Stimulated activated CD8-positive, alpha-beta memory T cell treated with anti-CD3 and anti-CD28 coated beads, Interleukin-12 subunit alpha, Interleukin-12 subunit beta, amount 100 ng/mL, for 24 hours (primary cell): ENCODE data around the gene RPS16.

ENCODE experiments used
- DNase-seq: peaks from one replicate; pipeline ENCODE4 v3.0.0-alpha.2; 2020; ENCODE audit errors: extremely low read depth

Gene RPS16

DNA sequence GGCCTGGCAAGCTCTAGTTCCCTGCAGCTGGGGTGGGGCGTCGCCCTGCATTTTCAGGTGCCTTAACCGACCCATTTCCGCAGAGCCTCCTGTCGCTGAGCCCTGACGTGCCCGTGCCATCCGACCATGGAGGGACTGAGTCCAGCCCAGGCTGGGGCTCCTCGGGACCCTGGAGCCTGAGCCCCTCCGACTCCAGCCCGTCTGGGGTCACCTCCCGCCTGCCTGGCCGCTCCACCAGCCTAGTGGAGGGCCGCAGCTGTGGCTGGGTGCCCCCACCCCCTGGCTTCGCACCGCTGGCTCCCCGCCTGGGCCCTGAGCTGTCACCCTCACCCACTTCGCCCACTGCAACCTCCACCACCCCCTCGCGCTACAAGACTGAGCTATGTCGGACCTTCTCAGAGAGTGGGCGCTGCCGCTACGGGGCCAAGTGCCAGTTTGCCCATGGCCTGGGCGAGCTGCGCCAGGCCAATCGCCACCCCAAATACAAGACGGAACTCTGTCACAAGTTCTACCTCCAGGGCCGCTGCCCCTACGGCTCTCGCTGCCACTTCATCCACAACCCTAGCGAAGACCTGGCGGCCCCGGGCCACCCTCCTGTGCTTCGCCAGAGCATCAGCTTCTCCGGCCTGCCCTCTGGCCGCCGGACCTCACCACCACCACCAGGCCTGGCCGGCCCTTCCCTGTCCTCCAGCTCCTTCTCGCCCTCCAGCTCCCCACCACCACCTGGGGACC, 27.9 kb downstream of the RPS16 start:
- DNase-seq, result no peak

DNA sequence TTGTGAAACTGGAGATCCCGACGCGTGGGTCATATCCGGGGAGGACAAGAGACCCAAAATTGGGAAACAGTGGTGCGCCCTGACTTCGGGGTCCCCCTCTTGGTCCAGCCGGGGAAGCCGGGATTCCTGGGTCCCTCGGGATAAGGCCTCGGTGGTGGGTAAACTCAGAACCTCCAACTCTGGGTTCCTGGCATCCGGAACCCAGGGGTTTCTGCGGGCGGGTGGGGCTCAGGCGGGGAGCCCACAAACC, 28.4 kb downstream of the RPS16 start:
- DNase-seq, result no peak

GRCh38 chr19:39406656-39407409, 28.9 kb downstream of the RPS16 start, which contains the start of gene ZFP36:
TSS of gene ZFP36 (plus strand) at chr19:39406847. CDS start at chr19:39406905, 58 bp downstream.
- DNase-seq, result peak; percentile 58

DNA sequence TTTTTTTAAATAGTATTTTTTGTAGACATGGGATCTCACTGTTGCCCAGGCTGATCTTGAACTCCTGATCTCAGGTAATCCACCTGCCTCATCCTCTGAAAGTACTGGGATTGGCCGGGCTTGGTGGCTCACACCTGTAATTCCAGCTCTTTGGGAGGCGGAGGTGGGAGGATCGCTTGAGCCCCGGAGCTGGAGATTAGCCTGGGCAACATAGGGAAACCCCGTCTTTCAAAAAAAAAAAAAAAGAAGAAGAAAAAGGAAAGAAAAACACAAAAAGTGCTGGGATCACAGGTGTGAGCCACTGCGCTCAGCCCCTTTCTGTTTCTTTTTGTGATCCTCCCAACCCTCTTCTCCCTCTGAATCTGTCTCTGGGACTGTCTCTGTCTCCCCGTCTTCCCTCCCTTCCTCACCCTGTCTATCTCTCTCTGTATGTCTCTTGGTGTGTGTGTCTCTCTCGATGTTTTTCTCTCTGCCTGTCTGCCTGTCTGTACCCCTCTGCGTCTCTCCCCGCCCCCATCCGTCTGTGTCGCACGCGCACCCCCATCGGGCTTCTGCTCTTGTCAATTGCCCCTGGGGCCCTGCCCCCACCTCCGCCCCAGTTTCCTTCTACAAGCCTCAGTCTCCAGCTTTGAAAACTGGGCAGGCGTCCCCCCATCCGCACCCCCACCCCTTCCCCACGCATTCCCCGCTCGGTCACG, 29.6 kb downstream of the RPS16 start:
- DNase-seq, result no peak

GRCh38 chr19:39405261-39405957, 30.3 kb downstream of the RPS16 start:
- no peak for DNase-seq

DNA sequence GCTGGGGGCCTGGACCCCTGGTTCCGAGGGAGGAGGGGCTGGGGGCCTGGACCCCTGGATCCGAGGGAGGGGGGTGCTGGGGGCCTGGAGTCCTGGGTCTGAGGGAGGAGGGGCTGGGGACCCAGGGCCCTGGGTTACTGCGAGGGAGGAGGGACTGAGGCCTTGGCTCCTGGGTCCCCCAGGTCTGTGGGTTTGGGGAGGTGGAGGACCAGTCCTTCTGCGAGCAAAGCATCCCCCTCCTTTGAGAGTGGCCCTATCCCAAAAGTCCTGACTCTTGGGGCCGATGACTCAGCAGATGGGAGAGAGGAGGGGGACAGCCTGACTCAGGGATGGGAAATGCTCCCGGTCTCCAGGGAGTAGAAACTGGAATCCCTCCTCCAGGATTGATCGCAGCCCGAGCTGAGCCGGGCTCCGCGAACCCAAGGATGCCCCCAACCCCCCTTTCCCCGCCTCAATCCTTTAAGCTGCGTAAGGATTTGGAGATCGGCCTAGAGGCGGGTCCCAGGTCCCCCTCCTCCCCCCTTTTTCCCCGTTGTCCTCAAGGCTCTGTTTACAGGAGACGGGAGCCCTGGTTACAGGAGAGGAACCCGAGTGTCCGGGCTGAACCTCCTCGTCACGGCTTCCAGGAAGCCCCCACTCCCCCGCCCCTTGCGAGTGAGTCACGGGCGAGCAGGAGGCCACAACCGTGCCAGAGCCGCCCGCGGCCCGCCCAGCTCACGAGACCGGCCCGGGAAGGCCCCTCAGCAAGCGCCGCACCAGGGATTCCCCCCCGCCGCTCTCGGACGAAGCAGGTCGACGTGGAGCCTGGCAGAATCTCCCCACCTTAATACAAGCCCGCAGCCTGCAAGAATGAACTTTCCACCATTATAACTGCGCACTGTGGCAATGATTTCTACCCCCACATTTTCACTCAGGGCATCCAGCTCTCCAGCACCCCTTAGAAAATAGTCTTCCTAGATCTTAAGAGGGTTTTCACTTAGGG, 32.1 kb downstream of the RPS16 start:
- peak; percentile 91 for DNase-seq

GRCh38 chr19:39402346-39403300, 33.1 kb downstream of the RPS16 start:
- peak; percentile 69 for DNase-seq

DNA sequence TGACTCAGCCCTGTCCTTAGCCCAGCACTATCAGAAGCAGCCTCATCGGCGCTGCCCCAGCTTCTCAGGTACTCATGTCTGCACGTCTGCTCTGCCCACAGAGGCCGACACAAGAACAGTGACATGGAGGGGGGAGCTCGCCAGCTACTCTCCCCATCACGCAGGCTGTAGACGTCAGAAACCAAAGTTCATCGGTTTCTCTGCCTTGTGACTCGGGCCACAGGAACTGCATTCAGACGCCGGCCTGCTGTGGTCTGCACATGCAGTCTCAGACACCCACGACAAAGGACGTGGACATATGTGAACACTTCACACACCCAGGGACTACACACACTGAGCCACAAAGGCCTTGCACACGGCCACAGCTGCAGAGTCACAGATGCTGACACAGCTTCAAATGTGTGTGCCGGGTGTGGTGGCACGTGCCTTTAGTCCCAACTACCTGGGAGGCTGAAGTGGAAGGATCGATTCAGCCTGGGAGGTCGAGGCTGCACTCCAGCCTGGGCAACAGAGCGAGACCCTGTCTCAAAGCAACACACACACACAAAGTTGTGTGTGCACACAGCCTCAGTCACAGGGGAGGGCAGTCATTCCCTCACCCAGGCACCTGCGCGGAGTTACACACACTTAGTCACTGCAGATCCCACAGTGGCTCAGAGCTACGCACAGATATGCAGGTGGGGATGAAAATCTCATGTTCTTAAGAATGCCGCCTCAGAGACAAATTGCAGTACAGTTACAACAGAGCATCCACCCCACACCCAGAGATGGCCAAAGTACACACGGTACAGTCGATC, 34.0 kb downstream of the RPS16 start:
- peak; percentile 61 for DNase-seq

- DNase-seq, result no peak
Measured at GRCh38 chr19:39401070-39401548, 34.6 kb downstream of the RPS16 start.

DNA sequence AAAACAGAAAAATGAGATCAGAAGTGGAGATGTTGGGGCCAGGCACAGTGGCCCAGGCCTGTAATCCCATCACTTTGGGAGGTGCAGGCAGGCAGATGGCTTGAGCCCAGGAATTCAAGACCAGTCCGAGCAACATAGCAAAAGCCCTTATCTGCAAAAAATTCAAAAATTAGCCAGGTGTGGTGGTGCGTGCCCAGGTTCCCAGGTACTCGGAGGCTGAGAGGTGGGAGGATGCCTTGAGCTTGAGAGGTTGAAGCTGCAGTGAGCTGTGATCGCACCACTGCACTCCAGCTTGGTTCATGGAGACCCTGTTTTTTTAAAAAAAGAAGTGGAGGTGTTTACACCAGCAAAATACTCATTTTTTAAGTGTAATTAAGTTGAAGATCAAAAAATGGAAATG, 35.7 kb downstream of the RPS16 start:
- no peak for DNase-seq

GRCh38 chr19:39399668-39400050, 36.1 kb downstream of the RPS16 start:
- DNase-seq, result no peak

DNA sequence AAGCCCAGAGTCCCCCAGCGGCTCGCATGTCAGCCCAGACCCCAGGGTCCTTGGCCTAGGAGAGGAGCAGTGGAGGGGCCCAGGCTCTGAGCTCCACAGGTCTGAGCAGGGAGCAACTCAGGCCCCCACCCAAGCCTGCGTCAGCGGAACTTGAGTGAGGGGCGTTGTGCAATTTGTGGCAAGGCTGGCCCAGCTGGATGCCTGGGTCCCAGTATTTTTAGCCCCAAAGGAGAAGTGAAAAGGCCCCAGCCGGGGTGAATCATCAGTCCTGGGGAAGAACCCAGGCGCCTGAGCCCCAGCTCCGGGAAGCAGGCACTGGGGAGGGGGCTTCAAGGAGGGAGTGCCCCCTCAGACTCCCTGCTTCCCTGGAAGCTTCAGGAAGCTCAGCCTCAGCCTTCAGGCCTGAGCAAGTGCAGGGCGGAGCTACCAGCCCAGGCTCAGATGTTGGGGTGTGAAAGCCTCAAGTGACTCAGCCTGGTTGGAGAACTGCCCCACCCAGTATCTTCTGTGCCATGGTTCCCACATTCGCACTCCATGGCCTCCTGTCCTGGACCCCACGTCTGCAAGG, 37.4 kb downstream of the RPS16 start:
- no peak for DNase-seq

- DNase-seq, result peak; percentile 84
Measured at GRCh38 chr19:39397360-39398296, 38.1 kb downstream of the RPS16 start.

- peak; percentile 90 for DNase-seq
Measured at GRCh38 chr19:39390751-39391437, 44.9 kb downstream of the RPS16 start, which contains the start of the genes MED29 and PAF1. TSS of gene MED29 (plus strand) at chr19:39391378. CDS start at chr19:39391423, 45 bp downstream. TSS of gene PAF1 (minus strand) at chr19:39391106. CDS start at chr19:39390864, 242 bp downstream.

GRCh38 chr19:39390451-39390750, 45.3 kb downstream of the RPS16 start:
- DNase-seq, result no peak

DNA sequence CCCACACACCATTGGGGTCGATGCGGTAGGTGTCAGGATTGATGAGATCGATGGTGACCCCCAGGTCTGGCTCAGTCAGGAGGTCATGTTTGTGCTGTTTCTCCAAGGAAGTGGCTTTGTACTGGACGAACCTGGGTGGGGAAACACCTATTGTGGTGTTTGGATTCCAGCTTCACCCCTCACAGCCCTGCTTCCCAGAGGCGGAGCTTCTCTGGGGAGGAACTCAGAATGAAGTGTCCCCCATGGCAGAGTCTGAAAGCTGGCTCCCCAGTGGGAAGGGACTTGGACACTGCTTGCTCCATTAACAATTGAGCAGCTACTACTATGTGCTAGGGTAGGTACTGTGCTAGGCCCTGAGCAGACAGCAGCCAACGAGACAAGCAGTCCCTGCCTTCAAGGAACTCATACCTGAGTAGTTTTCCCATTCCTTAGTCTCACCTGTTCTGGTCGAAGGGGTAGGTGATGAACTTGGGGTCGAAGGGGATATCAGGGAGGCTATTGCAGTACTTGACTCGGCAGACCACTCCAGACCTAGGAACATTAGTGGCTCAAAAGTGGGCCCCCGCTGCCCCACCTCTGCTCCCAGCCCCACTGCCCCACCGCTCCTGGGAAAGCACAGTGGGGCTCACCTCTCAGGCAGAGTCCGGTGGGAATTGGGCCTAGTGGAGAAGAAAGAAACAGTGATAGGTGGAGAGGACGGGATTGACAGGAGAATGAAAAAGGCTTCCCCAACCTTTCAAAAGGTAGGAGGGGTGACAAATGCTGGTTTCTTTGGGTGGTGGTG, 45.9 kb downstream of the RPS16 start:
- no peak for DNase-seq
